SK-N-SH (cell line): Measurements from ENCODE around the gene VPS33A. TPM values are rescaled to one million over a fixed set of nuclear protein-coding genes. Genes with fewer than 3 reads are reported as not detected.

ENCODE experiments used
- CTCF ChIA-PET: fragments of 300-600, 350-600 bp; formaldehyde crosslinking; extraction: SDS; loops from one replicate; lab custom pipeline; 2021; lab: Yijun Ruan, JAX
- POLR2A ChIA-PET: fragments of 350-600 bp; sonication (Branson Sonifier 250); formaldehyde crosslinking; extraction: SDS; loops from one replicate; lab custom pipeline; 2020; ENCODE audit warnings: antibody characterized with exemption, inconsistent platforms; lab: Yijun Ruan, JAX
- DNase-seq: peaks from one replicate; pipeline ENCODE4 v3.0.0; 2012
- H2AFZ ChIP-seq: fragments of 200-600 bp; sonication (generic); 2 replicates; pipeline ENCODE4 v1.8.1; 2016; ENCODE audit warnings: antibody characterized with exemption, mild to moderate bottlenecking, low read depth
- H3F3A ChIP-seq: fragments of 200-600 bp; sonication (generic); replicated peaks from 2 replicates; pipeline ENCODE3; 2016; ENCODE audit warnings: antibody characterized with exemption, mild to moderate bottlenecking; ENCODE audit not compliant: insufficient read depth
- H3K27ac ChIP-seq, 2 experiments: fragments of 200-500 bp in 1 of 2; fragments of 200-600 bp in 1 of 2; sonication (Bioruptor generic) in 1 of 2; sonication (generic), shearing (Covaris generic) in 1 of 2; 2 replicates each; pipeline versions ENCODE4 v1.5.1 to v1.6.1; 2014 to 2016; ENCODE audit warnings: low read depth in 2 of 2, inconsistent platforms in 1 of 2, low read length in 1 of 2, mild to moderate bottlenecking in 1 of 2, mixed read lengths in 1 of 2
- H3K27me3 ChIP-seq: fragments of 200-600 bp; sonication (generic), shearing (Covaris generic); 2 replicates; pipeline ENCODE4 v1.6.1; 2016; ENCODE audit warnings: mixed run types; ENCODE audit not compliant: insufficient read depth
- H3K36me3 ChIP-seq, 2 experiments: fragments of 200-500 bp in 1 of 2; fragments of 200-600 bp in 1 of 2; sonication (Bioruptor generic) in 1 of 2; sonication (generic) in 1 of 2; replicated peaks in 1 of 2; 2 replicates each; pipeline versions ENCODE3 to v1.5.1; 2014 to 2016; ENCODE audit warnings: low read length in 1 of 2, mild to moderate bottlenecking in 1 of 2; ENCODE audit not compliant: insufficient read depth in 2 of 2, control insufficient read depth in 1 of 2
- H3K4me1 ChIP-seq, 2 experiments: fragments of 200-500 bp in 1 of 2; fragments of 200-600 bp in 1 of 2; sonication (Bioruptor generic) in 1 of 2; sonication (generic), shearing (Covaris generic) in 1 of 2; 2 replicates each; pipeline versions ENCODE4 v1.5.1 to v1.6.1; 2014 to 2016; ENCODE audit warnings: low read depth in 1 of 2, low read length in 1 of 2, mixed run types in 1 of 2; ENCODE audit not compliant: insufficient read depth in 2 of 2, control insufficient read depth in 1 of 2
- H3K4me2 ChIP-seq: fragments of 200-600 bp; sonication (generic), shearing (Covaris generic); 2 replicates; pipeline ENCODE4 v1.6.1; 2017; ENCODE audit warnings: mixed run types
- H3K4me3 ChIP-seq, 2 experiments: fragments of 200-500 bp in 1 of 2; fragments of 200-600 bp in 1 of 2; sonication (Bioruptor generic) in 1 of 2; sonication (generic), shearing (Covaris generic) in 1 of 2; 2 replicates each; pipeline versions ENCODE4 v1.5.1 to v1.8.1; 2014 to 2016; ENCODE audit warnings: low read depth in 2 of 2, inconsistent platforms in 1 of 2, low read length in 1 of 2, mild to moderate bottlenecking in 1 of 2, mixed read lengths in 1 of 2, moderate library complexity in 1 of 2
- H3K79me2 ChIP-seq: fragments of 200-600 bp; sonication (generic); 2 replicates; pipeline ENCODE4 v1.8.1; 2017; ENCODE audit warnings: mild to moderate bottlenecking; ENCODE audit not compliant: insufficient read depth
- H3K9ac ChIP-seq: fragments of 200-600 bp; sonication (generic); 2 replicates; pipeline ENCODE4 v1.6.1; 2017; ENCODE audit warnings: mixed run types
- H3K9me2 ChIP-seq: fragments of 200-600 bp; sonication (generic); 2 replicates; pipeline ENCODE4 v1.6.1; 2017; ENCODE audit warnings: mixed run types
- H3K9me3 ChIP-seq: fragments of 200-600 bp; sonication (generic); 2 replicates; pipeline ENCODE4 v1.6.1; 2017; ENCODE audit warnings: mixed run types, mild to moderate bottlenecking, moderate library complexity
- H4K20me1 ChIP-seq: fragments of 200-600 bp; sonication (generic); 2 replicates; pipeline ENCODE4 v1.6.1; 2017; ENCODE audit warnings: mild to moderate bottlenecking, mixed run types; ENCODE audit not compliant: insufficient read depth
- ELF1 ChIP-seq: IDR thresholded peaks from 2 replicates; pipeline ENCODE4 v1.4.0; 2012
- FOSL2 ChIP-seq: IDR thresholded peaks from 2 replicates; pipeline ENCODE4 v1.4.0; 2012; ENCODE audit warnings: low read depth, mild to moderate bottlenecking, moderate library complexity, borderline replicate concordance
- GATA2 ChIP-seq: sonication (generic); formaldehyde crosslinking; IDR thresholded peaks from 2 replicates; pipeline ENCODE4 v1.5.0; 2020; ENCODE audit warnings: mild to moderate bottlenecking, missing genetic modification reagents
- RAD21 ChIP-seq: IDR thresholded peaks from 2 replicates; pipeline ENCODE4 v1.6.1; 2012; ENCODE audit warnings: mild to moderate bottlenecking, low read length
- RCOR1 ChIP-seq: fragments of 150-350 bp; IDR thresholded peaks from 2 replicates; pipeline ENCODE4 v1.6.1; 2017; ENCODE audit warnings: antibody characterized with exemption, low read length
- RFX5 ChIP-seq: IDR thresholded peaks from 2 replicates; pipeline ENCODE4 v1.6.1; 2012; ENCODE audit warnings: mild to moderate bottlenecking, improper control_type of control experiment, low read length
- RXRA ChIP-seq: IDR thresholded peaks from 2 replicates; pipeline ENCODE4 v1.4.0; 2012; ENCODE audit warnings: low read depth, mild to moderate bottlenecking, borderline replicate concordance
- TEAD4 ChIP-seq: IDR thresholded peaks from 2 replicates; pipeline ENCODE4 v1.4.0; 2012; ENCODE audit warnings: mild to moderate bottlenecking, borderline replicate concordance; ENCODE audit not compliant: insufficient read depth
- USF2 ChIP-seq: fragments of 150-350 bp; IDR thresholded peaks from 2 replicates; pipeline ENCODE4 v1.6.1; 2017; ENCODE audit warnings: antibody characterized with exemption, low read length, low read depth, borderline replicate concordance
- YY1 ChIP-seq: IDR thresholded peaks from 2 replicates; pipeline ENCODE4 v1.4.0; 2012; ENCODE audit warnings: low read depth, mild to moderate bottlenecking
- ZBTB33 ChIP-seq: IDR thresholded peaks from 2 replicates; pipeline ENCODE4 v1.4.0; 2012; ENCODE audit warnings: low read depth, borderline replicate concordance
- WGBS: methylation state at CpG from one replicate; pipeline ENCODE4 v1.1.6; 2017; ENCODE audit warnings: low lambda C conversion rate; 5-methylcytosine and 5-hydroxymethylcytosine counted together
- polyA plus RNA-seq, 3 experiments: library from polyadenylated mRNA; depleted of rRNA; stranded (reverse); fragments of >200 nt; gene quantifications; 2 replicates each; pipeline ENCODE4 v1.2.3, GENCODE V29; 2012
- TF ChIP-seq, protein P1 (sequence below): fragments of 200-600 bp; sonication (generic); IDR thresholded peaks from 2 replicates; pipeline ENCODE4 v1.6.1; 2017; ENCODE audit warnings: antibody characterized with exemption, mild to moderate bottlenecking, moderate library complexity
- TF ChIP-seq, protein P2 (sequence below): IDR thresholded peaks from 2 replicates; pipeline ENCODE4 v1.4.0; 2012; ENCODE audit warnings: low read depth, borderline replicate concordance

VPS33A gene
- polyA plus RNA-seq, 1 of the 3 experiments (the other 2 are of a cell fraction), result 17.0 TPM

- WGBS, result 88% methylated on average over 6 of the region's 6 CpGs
- DNase-seq, result no peak
- TF ChIP-seq ZBTB33 (no peak), RFX5 (no peak), YY1 (no peak), RXRA (no peak), RAD21 (no peak), USF2 (no peak), ELF1 (no peak), FOSL2 (no peak), TEAD4 (no peak), RCOR1 (no peak), GATA2 (CRISPR knock-in tag) (no peak)
- TF ChIP-seq, protein P1, sequence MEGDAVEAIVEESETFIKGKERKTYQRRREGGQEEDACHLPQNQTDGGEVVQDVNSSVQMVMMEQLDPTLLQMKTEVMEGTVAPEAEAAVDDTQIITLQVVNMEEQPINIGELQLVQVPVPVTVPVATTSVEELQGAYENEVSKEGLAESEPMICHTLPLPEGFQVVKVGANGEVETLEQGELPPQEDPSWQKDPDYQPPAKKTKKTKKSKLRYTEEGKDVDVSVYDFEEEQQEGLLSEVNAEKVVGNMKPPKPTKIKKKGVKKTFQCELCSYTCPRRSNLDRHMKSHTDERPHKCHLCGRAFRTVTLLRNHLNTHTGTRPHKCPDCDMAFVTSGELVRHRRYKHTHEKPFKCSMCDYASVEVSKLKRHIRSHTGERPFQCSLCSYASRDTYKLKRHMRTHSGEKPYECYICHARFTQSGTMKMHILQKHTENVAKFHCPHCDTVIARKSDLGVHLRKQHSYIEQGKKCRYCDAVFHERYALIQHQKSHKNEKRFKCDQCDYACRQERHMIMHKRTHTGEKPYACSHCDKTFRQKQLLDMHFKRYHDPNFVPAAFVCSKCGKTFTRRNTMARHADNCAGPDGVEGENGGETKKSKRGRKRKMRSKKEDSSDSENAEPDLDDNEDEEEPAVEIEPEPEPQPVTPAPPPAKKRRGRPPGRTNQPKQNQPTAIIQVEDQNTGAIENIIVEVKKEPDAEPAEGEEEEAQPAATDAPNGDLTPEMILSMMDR, result no peak
- TF ChIP-seq, protein P2, sequence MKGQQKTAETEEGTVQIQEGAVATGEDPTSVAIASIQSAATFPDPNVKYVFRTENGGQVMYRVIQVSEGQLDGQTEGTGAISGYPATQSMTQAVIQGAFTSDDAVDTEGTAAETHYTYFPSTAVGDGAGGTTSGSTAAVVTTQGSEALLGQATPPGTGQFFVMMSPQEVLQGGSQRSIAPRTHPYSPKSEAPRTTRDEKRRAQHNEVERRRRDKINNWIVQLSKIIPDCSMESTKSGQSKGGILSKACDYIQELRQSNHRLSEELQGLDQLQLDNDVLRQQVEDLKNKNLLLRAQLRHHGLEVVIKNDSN, result no peak
Measured at GRCh38 chr12:122243965-122244364, 22.3 kb downstream of the VPS33A start.

More at GRCh38 chr12:122243965-122244364, 22.3 kb downstream of the VPS33A start:
- H3K4me2 ChIP-seq, result no peak overlapping the region
- H4K20me1 ChIP-seq, result no peaks in the 10 kb centered on the region
- H2AFZ ChIP-seq, result no peak overlapping the region
- 0 out of 4 replicates have a peak overlapping the region, but pooled peaks of 1 of the 2 experiments have one; percentile 7 for H3K27ac ChIP-seq
- no peaks in the 10 kb centered on the region for H3K9me3 ChIP-seq
- peaks cover 11 to 16% of the 10 kb centered on the region in 2 experiments for H3K36me3 ChIP-seq
- H3K9ac ChIP-seq, result no peak overlapping the region
- H3K27me3 ChIP-seq, result no peaks in the 10 kb centered on the region
- H3K79me2 ChIP-seq, result no peaks in the 10 kb centered on the region
- CTCF ChIA-PET, result interaction anchor here (1.0 to 1.2 kb wide), 2 partner anchors 14 to 19 kb away, joined by 4 read pairs; no protein-coding TSS in a partner anchor
- no peak overlapping the region for H3K4me3 ChIP-seq
- H3F3A ChIP-seq, result peaks cover 7% of the 10 kb centered on the region
- H3K4me1 ChIP-seq, result no peaks in the 10 kb centered on the region
- POLR2A ChIA-PET, result interaction anchor here (1.1 kb wide), 2 partner anchors 17 to 22 kb away, joined by 3 read pairs; partner anchors contain the start of gene VPS33A
- H3K9me2 ChIP-seq, result no peaks in the 10 kb centered on the region
